Activated T-helper 17 cell treated with anti-CD3 and anti-CD28 coated beads, Interleukin-2, amount 50 U/mL, for 72 hours (primary cell): Measurements from ENCODE around the gene CCSER1. TPM values are rescaled to one million over a fixed set of nuclear protein-coding genes. Genes with fewer than 3 reads are reported as not detected.
"Not testable (repeated sequence)": the region's sequence is repeated elsewhere in the genome, so short reads cannot be mapped to it uniquely, and the experiment has no call there.

Experiments
- ATAC-seq: fragments of 150-1000 bp; cut with Tn5 transposase; replicated peaks from 2 replicates; pipeline ENCODE4 v1.10.0; 2021; ENCODE audit warnings: mild to moderate bottlenecking, moderate library complexity
- H3K27ac Mint-ChIP-seq: one replicate; pipeline ENCODE4 v1.8.0; 2022; ENCODE audit warnings: mixed read lengths
- H3K27me3 Mint-ChIP-seq: one replicate; pipeline ENCODE4 v1.8.0; 2022; ENCODE audit warnings: mixed read lengths
- H3K36me3 Mint-ChIP-seq: one replicate; pipeline ENCODE4 v1.8.0; 2022; ENCODE audit warnings: low read depth, mild to moderate bottlenecking, mixed read lengths
- H3K4me1 Mint-ChIP-seq: one replicate; pipeline ENCODE4 v1.8.0; 2022; ENCODE audit warnings: mixed read lengths
- H3K4me3 Mint-ChIP-seq: one replicate; pipeline ENCODE4 v1.8.0; 2022; ENCODE audit warnings: mild to moderate bottlenecking, mixed read lengths
- H3K9me3 Mint-ChIP-seq: one replicate; pipeline ENCODE4 v1.8.0; 2022; ENCODE audit warnings: mixed read lengths
- total RNA-seq, 2 donors: library from RNA; stranded (reverse); gene quantifications; one replicate each; pipeline ENCODE4 v1.2.3, GENCODE V29; 2022

Gene CCSER1
- total RNA-seq, 2 donors from 2014 or later, result 0.64 to 0.78 TPM

DNA sequence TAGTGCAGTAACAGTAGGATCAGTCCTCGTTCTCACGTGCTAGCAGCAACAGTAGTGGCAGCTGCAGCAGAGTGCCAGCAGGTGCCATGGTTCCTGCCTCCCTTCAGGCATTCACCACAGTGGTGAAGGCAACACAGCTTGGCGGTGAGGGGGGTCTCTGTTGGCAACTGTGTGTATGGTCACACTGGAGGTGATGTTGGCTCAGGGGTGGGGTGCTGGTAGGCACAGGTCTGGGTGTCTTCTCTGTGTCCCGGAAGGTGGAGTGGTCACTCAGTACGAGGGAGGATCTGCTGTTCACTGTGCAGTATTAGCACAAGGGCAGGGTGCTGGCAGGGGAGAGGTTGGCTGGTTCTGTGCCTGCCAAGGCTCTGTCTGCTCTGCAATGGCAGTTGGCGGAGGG, 671.8 kb downstream of the CCSER1 start:
- Mint-ChIP-seq H3K9me3 (peaks cover 16% of the 10 kb centered on the region), H3K36me3 (no peaks in the 10 kb centered on the region), H3K27ac (no peak overlapping the region), H3K4me3 (no peak overlapping the region), H3K4me1 (no peaks in the 10 kb centered on the region), H3K27me3 (no peaks in the 10 kb centered on the region)
- ATAC-seq, result no peak

DNA sequence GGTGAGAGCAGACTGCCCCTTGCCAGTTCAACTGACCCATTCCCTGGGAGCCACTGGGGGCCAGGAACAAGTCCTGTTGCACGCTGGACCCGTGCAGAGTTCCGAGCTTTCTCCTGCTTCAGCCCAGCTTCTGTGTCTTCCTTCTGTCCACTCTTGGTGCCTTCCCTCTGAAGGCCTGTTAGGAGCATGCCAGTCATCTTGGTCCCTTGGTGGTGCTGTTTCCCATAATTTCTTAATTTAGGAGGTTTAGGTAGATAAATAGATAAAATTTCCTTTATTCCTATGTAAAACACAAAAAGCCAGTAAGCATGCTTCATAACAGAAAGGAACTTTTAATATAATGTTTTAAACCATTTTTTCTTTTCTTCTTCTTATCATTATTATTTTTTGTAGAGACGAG, 672.7 kb downstream of the CCSER1 start:
- no peak for ATAC-seq
- Mint-ChIP-seq H3K27ac (no peak overlapping the region), H3K36me3 (no peaks in the 10 kb centered on the region), H3K9me3 (peaks cover 16% of the 10 kb centered on the region), H3K4me3 (no peak overlapping the region), H3K4me1 (no peaks in the 10 kb centered on the region), H3K27me3 (no peaks in the 10 kb centered on the region)

DNA sequence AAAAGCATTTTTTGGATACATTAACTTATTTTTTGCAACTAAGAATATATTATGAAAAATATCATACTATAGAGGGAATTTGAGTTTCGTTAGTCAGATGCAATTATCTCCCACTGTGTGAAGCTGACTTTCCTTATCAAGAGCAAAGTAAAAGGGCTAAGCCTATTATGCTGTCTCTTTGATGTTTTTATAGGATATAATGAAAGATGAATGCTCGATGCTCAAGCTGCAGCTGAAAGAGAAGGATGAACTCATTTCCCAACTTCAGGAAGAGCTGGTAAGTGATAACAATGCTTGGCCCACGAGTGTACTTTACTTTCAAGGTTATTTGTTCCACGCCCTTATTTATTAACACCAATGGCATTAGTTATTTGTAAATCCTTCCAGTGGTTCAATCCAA, 688.4 kb downstream of the CCSER1 start:
- ATAC-seq, result no peak
- no peaks in the 10 kb centered on the region for H3K36me3 Mint-ChIP-seq
- no peaks in the 10 kb centered on the region for H3K4me1 Mint-ChIP-seq
- H3K27ac Mint-ChIP-seq, result no peak overlapping the region
- H3K9me3 Mint-ChIP-seq, result peaks cover 12% of the 10 kb centered on the region
- H3K27me3 Mint-ChIP-seq, result no peaks in the 10 kb centered on the region
- no peak overlapping the region for H3K4me3 Mint-ChIP-seq

DNA sequence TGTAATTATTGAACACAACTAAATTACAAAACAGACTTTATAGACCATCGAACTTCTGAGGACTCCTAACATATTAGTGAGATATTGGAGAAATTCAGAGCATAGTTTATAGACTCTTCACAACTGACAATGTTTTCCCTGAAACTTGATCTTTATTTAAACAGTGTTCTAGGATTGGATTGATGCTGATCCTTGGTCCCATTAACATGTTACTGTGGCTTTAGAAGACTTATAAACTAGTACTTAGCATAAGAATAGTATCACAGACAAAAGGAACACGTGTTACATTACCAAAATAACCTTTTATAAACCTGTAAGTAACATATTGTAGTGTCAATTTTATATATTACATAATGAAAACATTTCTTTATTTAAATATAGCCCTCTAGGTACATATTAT, 689.6 kb downstream of the CCSER1 start:
- Mint-ChIP-seq H3K27ac (no peak overlapping the region), H3K4me3 (no peak overlapping the region), H3K27me3 (no peaks in the 10 kb centered on the region), H3K9me3 (peaks cover 9% of the 10 kb centered on the region), H3K36me3 (no peaks in the 10 kb centered on the region), H3K4me1 (no peaks in the 10 kb centered on the region)
- ATAC-seq, result no peak

DNA sequence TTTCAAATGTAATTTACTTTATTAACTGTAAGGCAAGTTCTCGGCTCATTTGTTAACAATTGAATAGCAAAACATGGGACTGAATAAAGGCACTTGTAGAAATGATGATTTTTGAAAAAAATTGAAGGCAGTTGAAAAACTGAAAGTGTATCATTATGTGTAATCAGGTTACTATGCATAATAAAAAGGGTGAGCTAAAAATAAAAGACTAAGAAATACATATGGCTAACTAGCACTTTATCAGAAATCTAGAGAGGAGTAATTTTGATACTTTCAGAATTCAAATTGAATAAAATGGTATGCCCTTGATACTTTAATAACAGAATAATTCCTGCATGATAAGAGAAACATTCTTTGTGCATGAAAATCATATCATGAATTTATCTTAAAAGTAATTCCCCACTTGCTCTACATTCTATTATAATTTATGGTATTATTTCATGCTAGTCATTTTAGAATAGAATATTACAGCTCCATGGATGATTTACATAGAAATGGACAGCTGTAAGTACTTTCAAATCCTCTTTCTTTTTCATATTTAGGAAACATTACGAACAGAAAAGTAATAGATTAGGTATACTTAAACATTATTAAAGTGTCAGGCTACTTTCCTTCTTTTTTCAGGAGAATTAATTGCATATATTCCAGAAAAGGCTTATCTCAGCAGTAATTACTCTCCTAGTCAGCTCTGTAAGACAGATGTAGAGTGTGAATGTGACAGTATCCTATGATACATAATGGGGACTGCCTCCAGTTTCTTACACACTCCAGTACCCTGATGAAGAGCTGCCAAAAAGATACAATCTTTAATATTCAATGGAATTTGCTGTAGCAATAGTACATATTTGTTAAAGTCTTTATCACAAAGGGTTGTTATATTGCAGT, 697.3 kb downstream of the CCSER1 start:
- ATAC-seq, result no peak
- Mint-ChIP-seq H3K4me3 (no peak overlapping the region), H3K9me3 (peaks cover 7% of the 10 kb centered on the region), H3K27me3 (no peaks in the 10 kb centered on the region), H3K36me3 (no peaks in the 10 kb centered on the region), H3K27ac (no peak overlapping the region), H3K4me1 (no peaks in the 10 kb centered on the region)

DNA sequence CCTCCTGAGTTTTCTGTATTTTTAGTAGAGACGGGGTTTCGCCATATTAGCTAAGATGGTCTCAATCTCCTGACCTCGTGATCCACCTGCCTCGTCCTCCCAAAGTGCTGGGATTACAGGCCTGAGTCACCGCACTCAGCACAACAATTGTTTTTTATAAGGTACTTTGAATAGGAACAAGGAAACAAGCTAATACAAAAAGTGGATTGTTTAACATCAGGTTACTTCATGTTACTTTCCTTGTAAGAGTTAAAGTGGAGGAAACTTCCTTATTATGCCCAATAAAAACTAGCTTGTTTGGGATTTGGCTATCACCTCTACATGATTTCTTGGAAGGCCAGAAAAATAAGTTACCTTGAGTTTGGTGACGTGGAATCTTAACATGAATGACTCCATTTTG, 698.7 kb downstream of the CCSER1 start:
- no peak for ATAC-seq
- H3K27ac Mint-ChIP-seq, result no peak overlapping the region
- no peaks in the 10 kb centered on the region for H3K4me1 Mint-ChIP-seq
- H3K36me3 Mint-ChIP-seq, result no peaks in the 10 kb centered on the region
- H3K4me3 Mint-ChIP-seq, result no peak overlapping the region
- H3K27me3 Mint-ChIP-seq, result no peaks in the 10 kb centered on the region
- H3K9me3 Mint-ChIP-seq, result peaks cover 7% of the 10 kb centered on the region

DNA sequence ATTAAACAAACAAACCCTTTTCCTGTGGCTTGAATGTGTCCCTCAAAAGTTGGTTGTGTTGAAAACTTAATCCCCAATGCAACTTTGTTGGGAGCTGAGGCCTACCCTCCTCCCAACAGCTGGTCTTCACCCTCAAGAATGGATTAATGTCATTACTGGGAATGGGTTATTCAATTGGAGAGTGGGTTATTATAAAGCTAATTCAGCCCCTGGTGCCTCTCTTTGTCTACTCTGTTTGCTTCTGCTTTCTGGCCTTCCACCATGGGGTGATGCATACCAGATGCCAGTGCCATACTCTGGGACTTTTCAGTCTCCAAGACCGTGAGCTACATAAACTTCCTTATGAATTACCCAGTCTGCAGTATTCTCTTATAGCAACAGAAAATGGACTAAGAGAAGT, 706.5 kb downstream of the CCSER1 start:
- Mint-ChIP-seq H3K27me3 (no peaks in the 10 kb centered on the region), H3K36me3 (no peaks in the 10 kb centered on the region), H3K4me3 (no peak overlapping the region), H3K9me3 (peaks cover 3% of the 10 kb centered on the region), H3K27ac (no peak overlapping the region), H3K4me1 (no peaks in the 10 kb centered on the region)
- no peak for ATAC-seq

DNA sequence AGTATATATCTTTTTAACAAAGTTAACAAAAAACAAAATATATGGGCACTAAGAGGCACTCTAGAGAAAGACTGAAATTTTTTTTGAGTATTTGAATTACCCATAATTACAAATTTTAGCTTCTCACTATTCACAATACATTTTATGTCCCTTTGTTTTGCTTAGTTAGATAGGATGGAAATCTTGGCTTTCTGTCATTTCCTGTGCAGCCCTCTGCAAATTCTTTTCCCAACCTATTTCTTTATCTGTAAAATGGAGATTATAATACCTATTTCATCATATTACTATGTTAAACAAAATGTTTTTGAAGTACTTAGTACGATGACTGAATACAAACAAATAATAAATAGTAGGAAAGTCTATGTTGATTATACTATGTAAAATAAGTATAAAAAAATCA, 710.0 kb downstream of the CCSER1 start:
- ATAC-seq, result no peak
- Mint-ChIP-seq H3K36me3 (no peaks in the 10 kb centered on the region), H3K27me3 (no peaks in the 10 kb centered on the region), H3K9me3 (no peaks in the 10 kb centered on the region), H3K4me1 (no peaks in the 10 kb centered on the region), H3K4me3 (no peak overlapping the region), H3K27ac (no peak overlapping the region)

DNA sequence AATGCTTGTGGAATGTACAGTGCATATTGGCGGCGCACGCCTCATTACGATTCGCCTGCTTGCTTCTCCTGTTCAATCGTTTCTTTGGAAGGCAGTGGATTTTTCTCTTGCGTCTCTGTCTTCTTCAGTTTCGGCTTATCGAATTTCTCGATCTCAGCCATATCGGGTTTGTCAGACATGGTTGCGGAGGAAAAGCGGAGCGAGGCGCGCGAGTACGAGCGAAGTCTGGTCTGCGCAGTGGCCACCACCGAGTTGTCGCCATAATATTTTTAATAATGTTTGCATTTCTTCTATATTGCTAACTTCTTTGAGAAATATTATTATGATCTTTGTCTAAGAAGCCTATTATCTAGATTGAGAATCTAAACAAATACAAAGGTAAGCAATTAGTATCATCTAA, 711.7 kb downstream of the CCSER1 start:
- not testable (repeated sequence) for ATAC-seq, H3K27ac Mint-ChIP-seq, H3K36me3 Mint-ChIP-seq, H3K9me3 Mint-ChIP-seq, H3K4me3 Mint-ChIP-seq, H3K4me1 Mint-ChIP-seq, H3K27me3 Mint-ChIP-seq

DNA sequence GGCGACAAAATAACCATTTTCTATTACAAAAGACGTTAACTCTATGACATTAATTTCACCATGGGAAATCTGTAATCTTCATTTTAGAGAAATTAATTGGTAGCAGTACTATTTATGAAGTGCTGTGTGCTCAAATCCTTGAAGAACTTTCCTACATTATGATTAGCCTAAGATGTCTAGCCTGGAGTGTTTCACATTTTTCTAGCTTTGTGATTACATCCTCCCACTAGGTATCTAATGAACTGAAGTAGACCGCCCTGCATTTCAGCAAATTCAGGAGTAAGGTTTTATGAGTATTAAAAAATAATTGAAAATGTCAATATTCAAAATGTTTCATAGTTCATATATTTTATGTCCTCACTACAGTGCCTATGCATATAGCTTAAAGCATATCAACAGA, 713.1 kb downstream of the CCSER1 start:
- no peak for ATAC-seq
- no peaks in the 10 kb centered on the region for H3K4me1 Mint-ChIP-seq

DNA sequence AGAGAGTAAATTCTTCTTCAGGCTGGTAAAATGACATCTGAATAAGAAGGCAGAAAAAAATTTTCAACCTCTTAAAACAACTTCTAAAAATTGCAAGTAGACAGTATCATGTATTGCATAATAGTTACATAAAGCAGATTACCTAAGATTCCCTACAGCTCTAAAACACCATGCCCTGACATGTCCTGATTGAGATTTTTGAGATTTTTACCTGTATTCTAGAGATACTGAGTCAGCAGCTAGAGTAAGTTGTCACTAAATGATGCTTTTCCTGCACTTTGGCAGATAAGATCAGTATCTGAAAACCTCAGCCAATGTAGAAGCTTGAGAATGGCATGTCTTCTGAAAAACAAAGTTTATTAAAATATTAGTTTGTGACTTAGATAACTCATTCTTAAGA, 713.6 kb downstream of the CCSER1 start:
- Mint-ChIP-seq H3K9me3 (no peaks in the 10 kb centered on the region), H3K4me1 (no peaks in the 10 kb centered on the region), H3K27me3 (no peaks in the 10 kb centered on the region), H3K27ac (no peak overlapping the region), H3K4me3 (no peak overlapping the region), H3K36me3 (no peaks in the 10 kb centered on the region)
- ATAC-seq, result no peak

More for the DNA sequence above, 713.1 kb downstream of the CCSER1 start:
- H3K9me3 Mint-ChIP-seq, result no peaks in the 10 kb centered on the region
- H3K27me3 Mint-ChIP-seq, result no peaks in the 10 kb centered on the region
- no peaks in the 10 kb centered on the region for H3K36me3 Mint-ChIP-seq
- H3K27ac Mint-ChIP-seq, result no peak overlapping the region
- no peak overlapping the region for H3K4me3 Mint-ChIP-seq

DNA sequence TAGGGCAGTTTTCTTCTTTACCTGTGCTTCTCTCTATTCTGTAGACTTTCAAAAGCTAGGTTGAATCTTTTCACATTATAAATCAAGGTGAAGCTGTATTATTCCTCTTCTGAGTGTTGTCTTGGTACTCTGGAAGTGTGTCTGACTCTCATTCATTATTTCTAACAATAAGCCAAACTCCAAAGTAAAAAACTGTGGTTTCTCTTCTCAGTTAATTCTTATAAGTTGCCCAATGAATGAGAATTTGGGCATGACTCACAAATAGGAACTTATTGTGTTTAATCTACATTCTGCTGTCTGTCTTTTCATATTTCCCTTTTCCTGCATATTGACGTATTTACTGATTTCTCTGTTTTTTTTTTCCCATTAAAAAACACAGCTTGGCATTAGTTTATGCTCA, 714.5 kb downstream of the CCSER1 start:
- no peak overlapping the region for H3K4me3 Mint-ChIP-seq
- no peaks in the 10 kb centered on the region for H3K36me3 Mint-ChIP-seq
- no peaks in the 10 kb centered on the region for H3K4me1 Mint-ChIP-seq
- no peaks in the 10 kb centered on the region for H3K27me3 Mint-ChIP-seq
- no peak for ATAC-seq
- H3K9me3 Mint-ChIP-seq, result no peaks in the 10 kb centered on the region
- H3K27ac Mint-ChIP-seq, result no peak overlapping the region

DNA sequence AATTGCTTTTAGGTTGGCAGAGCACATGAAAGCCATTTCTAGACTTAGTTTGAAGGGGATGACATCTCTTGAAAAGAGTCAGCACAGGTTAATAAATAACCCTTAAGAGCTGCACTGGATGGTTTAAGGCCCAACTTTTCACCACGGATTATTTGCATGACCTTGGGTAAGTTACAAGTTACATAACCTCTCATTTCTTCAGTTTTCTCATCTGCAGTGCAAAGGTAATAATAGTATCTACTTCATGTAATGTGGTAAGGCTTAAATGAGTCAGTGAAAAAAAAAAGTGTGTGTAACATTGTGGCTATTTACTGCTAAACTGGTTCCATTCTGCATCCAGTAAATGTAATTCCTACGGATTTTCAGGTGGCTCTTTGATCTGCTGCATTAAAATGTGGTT, 715.8 kb downstream of the CCSER1 start:
- Mint-ChIP-seq H3K36me3 (no peaks in the 10 kb centered on the region), H3K27ac (no peak overlapping the region)
- ATAC-seq, result no peak

DNA sequence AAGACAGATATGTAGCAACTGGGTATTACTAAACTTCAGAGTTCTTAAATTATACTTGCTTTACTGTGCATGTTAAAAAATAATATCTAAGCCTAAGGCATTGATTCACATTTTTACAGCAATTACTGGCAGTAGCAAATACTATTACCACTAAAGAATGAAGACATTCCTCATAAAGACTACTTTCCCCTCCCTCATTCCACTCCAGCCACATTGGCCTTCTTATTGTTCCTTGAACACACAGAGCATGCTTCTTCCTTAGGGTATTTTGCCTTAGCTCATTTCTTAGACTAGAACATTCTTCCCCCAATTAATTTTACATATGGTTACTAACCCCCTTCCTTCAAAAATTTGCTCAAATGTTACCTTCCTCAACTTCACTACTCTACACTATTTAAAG, 717.0 kb downstream of the CCSER1 start:
- H3K36me3 Mint-ChIP-seq, result no peaks in the 10 kb centered on the region

More for the DNA sequence above, 715.8 kb downstream of the CCSER1 start:
- Mint-ChIP-seq H3K4me1 (no peaks in the 10 kb centered on the region), H3K27me3 (no peaks in the 10 kb centered on the region), H3K9me3 (peaks cover 3% of the 10 kb centered on the region), H3K4me3 (no peak overlapping the region)

DNA sequence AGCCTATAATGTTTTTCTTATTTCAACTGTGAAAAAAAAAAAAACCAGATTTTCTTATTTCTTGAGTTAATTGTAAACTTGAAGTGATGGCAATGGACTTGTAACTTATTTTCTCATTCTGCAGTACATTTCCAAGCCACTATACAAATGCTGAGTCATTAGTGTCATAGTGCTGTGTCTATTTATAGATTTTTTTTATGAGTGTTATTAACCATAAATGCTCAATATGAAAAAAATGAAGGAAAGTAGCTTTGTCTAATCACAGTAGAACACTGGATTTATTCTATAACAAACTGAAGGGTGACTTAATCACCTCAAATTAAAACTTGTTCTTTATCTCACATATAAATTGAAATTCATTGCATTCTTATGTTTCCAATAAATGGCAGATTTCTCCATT, 718.6 kb downstream of the CCSER1 start:
- H3K9me3 Mint-ChIP-seq, result peaks cover 3% of the 10 kb centered on the region
- no peak overlapping the region for H3K4me3 Mint-ChIP-seq
- no peaks in the 10 kb centered on the region for H3K4me1 Mint-ChIP-seq
- H3K27me3 Mint-ChIP-seq, result no peaks in the 10 kb centered on the region
- H3K36me3 Mint-ChIP-seq, result no peaks in the 10 kb centered on the region
- no peak for ATAC-seq
- H3K27ac Mint-ChIP-seq, result no peak overlapping the region

More for the DNA sequence above, 717.0 kb downstream of the CCSER1 start:
- Mint-ChIP-seq H3K9me3 (peaks cover 3% of the 10 kb centered on the region), H3K27me3 (no peaks in the 10 kb centered on the region), H3K4me1 (no peaks in the 10 kb centered on the region), H3K4me3 (no peak overlapping the region), H3K27ac (no peak overlapping the region)
- ATAC-seq, result no peak
